ENCODE data around the gene OR51D1.

- TF ChIP-seq, protein P1, sequence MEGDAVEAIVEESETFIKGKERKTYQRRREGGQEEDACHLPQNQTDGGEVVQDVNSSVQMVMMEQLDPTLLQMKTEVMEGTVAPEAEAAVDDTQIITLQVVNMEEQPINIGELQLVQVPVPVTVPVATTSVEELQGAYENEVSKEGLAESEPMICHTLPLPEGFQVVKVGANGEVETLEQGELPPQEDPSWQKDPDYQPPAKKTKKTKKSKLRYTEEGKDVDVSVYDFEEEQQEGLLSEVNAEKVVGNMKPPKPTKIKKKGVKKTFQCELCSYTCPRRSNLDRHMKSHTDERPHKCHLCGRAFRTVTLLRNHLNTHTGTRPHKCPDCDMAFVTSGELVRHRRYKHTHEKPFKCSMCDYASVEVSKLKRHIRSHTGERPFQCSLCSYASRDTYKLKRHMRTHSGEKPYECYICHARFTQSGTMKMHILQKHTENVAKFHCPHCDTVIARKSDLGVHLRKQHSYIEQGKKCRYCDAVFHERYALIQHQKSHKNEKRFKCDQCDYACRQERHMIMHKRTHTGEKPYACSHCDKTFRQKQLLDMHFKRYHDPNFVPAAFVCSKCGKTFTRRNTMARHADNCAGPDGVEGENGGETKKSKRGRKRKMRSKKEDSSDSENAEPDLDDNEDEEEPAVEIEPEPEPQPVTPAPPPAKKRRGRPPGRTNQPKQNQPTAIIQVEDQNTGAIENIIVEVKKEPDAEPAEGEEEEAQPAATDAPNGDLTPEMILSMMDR (conservative IDR thresholded peaks at IDR 0.05 in 1 of 2, IDR thresholded peaks at IDR 0.05 in 1 of 2; ENCODE audit: extremely low read depth in 1 of 2, insufficient read depth in 1 of 2, low read depth in 1 of 2, low read length in 2 of 2) = no peak
- TF ChIP-seq EZH2 (IDR thresholded peaks at IDR 0.05; ENCODE audit: borderline replicate concordance, low read length) = no peak
These were observed 25.3 kb upstream of the OR51D1 start for GRCh38 chr11:4611986-4612385.

Data from mammary epithelial cell (primary cell).